Lower leg skin (tissue), 3 donors: ENCODE measurements around the gene EVA1A.

Experiments
- POLR2A ChIP-seq, 2 donors: fragments of 450-650 bp; IDR thresholded peaks; one replicate each; pipeline ENCODE4 v1.6.1; 2016 to 2017; ENCODE audit warnings: antibody characterized with exemption in 2 of 2, mild to moderate bottlenecking in 1 of 2, moderate library complexity in 1 of 2
- TF ChIP-seq, protein P1 (sequence below), 3 donors: fragments of 450-650 bp; IDR thresholded peaks; one replicate each; pipeline ENCODE4 v1.5.1; 2016; ENCODE audit warnings: antibody characterized with exemption in 3 of 3, mild to moderate bottlenecking in 3 of 3, moderate library complexity in 2 of 3

DNA sequence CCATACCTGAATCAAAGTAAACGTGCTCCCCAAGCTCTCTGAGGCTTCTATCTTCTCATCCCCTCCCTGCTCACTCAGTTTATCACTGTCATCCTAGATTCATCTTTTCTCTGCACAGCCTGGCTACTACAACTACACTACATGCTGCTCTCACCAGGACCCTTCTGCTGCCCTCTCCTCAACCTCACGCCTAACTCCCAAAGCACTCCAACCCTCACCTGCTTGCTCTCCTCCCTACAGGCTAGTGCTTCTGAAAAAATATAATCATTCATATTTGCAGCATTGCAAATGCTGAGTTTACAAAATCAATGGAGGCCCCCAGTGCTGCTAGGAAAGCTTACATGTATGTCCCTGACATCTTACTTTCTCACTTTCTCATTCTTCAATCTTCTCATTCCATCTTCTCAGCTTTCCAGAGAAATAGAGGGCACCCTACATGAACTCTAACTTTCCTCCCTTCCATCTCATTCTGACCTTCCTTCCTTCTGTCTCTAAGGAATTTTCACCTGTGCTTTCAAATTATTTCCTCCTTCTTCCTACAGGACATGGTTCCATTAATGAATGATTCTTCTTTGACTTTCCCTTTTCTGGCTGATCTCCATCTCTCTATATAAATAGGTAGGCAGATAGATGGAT lies 36.3 kb downstream of the EVA1A start:
- TF ChIP-seq POLR2A (IDR thresholded peaks at IDR 0.05), result no peak
- TF ChIP-seq, protein P1, sequence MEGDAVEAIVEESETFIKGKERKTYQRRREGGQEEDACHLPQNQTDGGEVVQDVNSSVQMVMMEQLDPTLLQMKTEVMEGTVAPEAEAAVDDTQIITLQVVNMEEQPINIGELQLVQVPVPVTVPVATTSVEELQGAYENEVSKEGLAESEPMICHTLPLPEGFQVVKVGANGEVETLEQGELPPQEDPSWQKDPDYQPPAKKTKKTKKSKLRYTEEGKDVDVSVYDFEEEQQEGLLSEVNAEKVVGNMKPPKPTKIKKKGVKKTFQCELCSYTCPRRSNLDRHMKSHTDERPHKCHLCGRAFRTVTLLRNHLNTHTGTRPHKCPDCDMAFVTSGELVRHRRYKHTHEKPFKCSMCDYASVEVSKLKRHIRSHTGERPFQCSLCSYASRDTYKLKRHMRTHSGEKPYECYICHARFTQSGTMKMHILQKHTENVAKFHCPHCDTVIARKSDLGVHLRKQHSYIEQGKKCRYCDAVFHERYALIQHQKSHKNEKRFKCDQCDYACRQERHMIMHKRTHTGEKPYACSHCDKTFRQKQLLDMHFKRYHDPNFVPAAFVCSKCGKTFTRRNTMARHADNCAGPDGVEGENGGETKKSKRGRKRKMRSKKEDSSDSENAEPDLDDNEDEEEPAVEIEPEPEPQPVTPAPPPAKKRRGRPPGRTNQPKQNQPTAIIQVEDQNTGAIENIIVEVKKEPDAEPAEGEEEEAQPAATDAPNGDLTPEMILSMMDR (IDR thresholded peaks at IDR 0.05), result no peak
